Naive B cell (primary cell): Measurements from ENCODE around the gene ARFRP1. TPM values are rescaled to one million over a fixed set of nuclear protein-coding genes. Genes with fewer than 3 reads are reported as not detected.

ENCODE experiments used
- ATAC-seq, 2 donors: fragments of 150-1000 bp; cut with Tn5 transposase; 2 replicates each; pipeline ENCODE4 v1.10.0; 2021; ENCODE audit warnings: low read depth in 2 of 2, mild to moderate bottlenecking in 2 of 2, moderate library complexity in 2 of 2
- DNase-seq: peaks from one replicate; pipeline ENCODE4 v3.0.0; 2022
- H3K27ac Mint-ChIP-seq, 6 donors: one replicate each; pipeline ENCODE4 v1.8.0; 2020 to 2022; ENCODE audit warnings: mild to moderate bottlenecking in 6 of 6, mixed read lengths in 6 of 6, moderate library complexity in 5 of 6, inconsistent platforms in 2 of 6
- H3K27me3 Mint-ChIP-seq, 3 donors: one replicate each; pipeline ENCODE4 v1.8.0; 2021 to 2022; ENCODE audit warnings: mixed read lengths in 3 of 3, mild to moderate bottlenecking in 1 of 3
- H3K36me3 Mint-ChIP-seq, 2 donors: one replicate each; pipeline ENCODE4 v1.8.0; 2020 to 2022; ENCODE audit warnings: mixed read lengths in 2 of 2, inconsistent platforms in 1 of 2, mild to moderate bottlenecking in 1 of 2
- H3K4me1 Mint-ChIP-seq, 3 donors: one replicate each; pipeline ENCODE4 v1.8.0; 2020 to 2022; ENCODE audit warnings: mixed read lengths in 3 of 3, inconsistent platforms in 1 of 3, mild to moderate bottlenecking in 1 of 3, moderate library complexity in 1 of 3
- H3K4me3 Mint-ChIP-seq, 8 donors: one replicate each; pipeline ENCODE4 v1.8.0; 2020 to 2022; ENCODE audit warnings: mild to moderate bottlenecking in 8 of 8, mixed read lengths in 8 of 8, moderate library complexity in 8 of 8, inconsistent platforms in 2 of 8
- H3K9me3 Mint-ChIP-seq, 7 donors: one replicate each; pipeline ENCODE4 v1.8.0; 2020 to 2022; ENCODE audit warnings: mixed read lengths in 7 of 7, mild to moderate bottlenecking in 5 of 7, inconsistent platforms in 2 of 7, moderate library complexity in 1 of 7
- polyA plus RNA-seq, 6 donors: library from polyadenylated mRNA; unstranded; fragments of 300-500 nt; fragmentation: Illumina TruSeq; gene quantifications; one replicate each; pipeline ENCODE4 v1.2.3, GENCODE V29; 2021; ENCODE audit warnings: low read depth in 6 of 6

Gene ARFRP1
- polyA plus RNA-seq, 6 donors from 2014 or later: 35.6 to 62.9 (median 45.8) TPM

- DNase-seq (no peak), ATAC-seq (no peak)
- Mint-ChIP-seq H3K9me3 (no peaks in the 10 kb centered on the region), H3K4me1 (peaks cover 23 to 44% (median 42%) of the 10 kb centered on the region in 3 donors), H3K4me3 (peak overlapping the region; percentile 81 to 94 (median 86)), H3K36me3 (peaks cover 0 to 6% of the 10 kb centered on the region in 2 donors), H3K27me3 (no peaks in the 10 kb centered on the region), H3K27ac (peak overlapping the region in 4 of 6 donors; percentile 69 to 84 (median 76))
Measured at GRCh38 chr20:63706027-63706695, 1.6 kb downstream of the ARFRP1 start.

- Mint-ChIP-seq H3K36me3 (peaks cover 0 to 6% of the 10 kb centered on the region in 2 donors), H3K27ac (peak overlapping the region in 4 of 6 donors; percentile 48 to 84 (median 64)), H3K4me3 (peak overlapping the region in 7 of 8 donors; percentile 40 to 88 (median 77)), H3K9me3 (no peaks in the 10 kb centered on the region), H3K27me3 (no peaks in the 10 kb centered on the region), H3K4me1 (peaks cover 18 to 37% (median 35%) of the 10 kb centered on the region in 3 donors)
- ATAC-seq: no peak
- no peak for DNase-seq
Measured at GRCh38 chr20:63705232-63706026, 2.3 kb downstream of the ARFRP1 start.

- H3K4me1 Mint-ChIP-seq: peaks cover 18 to 33% (median 29%) of the 10 kb centered on the region in 3 donors
- H3K4me3 Mint-ChIP-seq: peak overlapping the region in 2 of 8 donors; percentile 63 to 77
- peak overlapping the region in 2 of 6 donors; percentile 12 to 48 for H3K27ac Mint-ChIP-seq
Measured at GRCh38 chr20:63704749-63705117, 3.0 kb downstream of the ARFRP1 start.

GRCh38 chr20:63703976-63704748, 3.6 kb downstream of the ARFRP1 start:
- Mint-ChIP-seq H3K27ac (peak overlapping the region in 1 of 6 donors; percentile 15), H3K4me1 (peaks cover 18 to 30% (median 24%) of the 10 kb centered on the region in 3 donors), H3K4me3 (peak overlapping the region in 2 of 8 donors; percentile 63 to 69), H3K27me3 (no peaks in the 10 kb centered on the region), H3K9me3 (no peaks in the 10 kb centered on the region), H3K36me3 (peaks cover 0 to 6% of the 10 kb centered on the region in 2 donors)
- no peak for ATAC-seq
- no peak for DNase-seq

More at GRCh38 chr20:63704749-63705117, 3.0 kb downstream of the ARFRP1 start:
- H3K9me3 Mint-ChIP-seq: no peaks in the 10 kb centered on the region
- H3K27me3 Mint-ChIP-seq: no peaks in the 10 kb centered on the region
- H3K36me3 Mint-ChIP-seq: peaks cover 0 to 6% of the 10 kb centered on the region in 2 donors
- ATAC-seq: no peak
- no peak for DNase-seq

GRCh38 chr20:63703471-63703975, 4.3 kb downstream of the ARFRP1 start:
- H3K27ac Mint-ChIP-seq: no peak overlapping the region
- no peaks in the 10 kb centered on the region for H3K9me3 Mint-ChIP-seq
- no peak for ATAC-seq
- peak overlapping the region in 1 of 8 donors; percentile 69 for H3K4me3 Mint-ChIP-seq
- H3K36me3 Mint-ChIP-seq: peaks cover 0 to 6% of the 10 kb centered on the region in 2 donors
- no peak for DNase-seq
- H3K4me1 Mint-ChIP-seq: peaks cover 13 to 24% (median 18%) of the 10 kb centered on the region in 3 donors
- no peaks in the 10 kb centered on the region for H3K27me3 Mint-ChIP-seq

- Mint-ChIP-seq H3K4me1 (peaks cover 12 to 22% (median 17%) of the 10 kb centered on the region in 3 donors), H3K36me3 (peaks cover 0 to 6% of the 10 kb centered on the region in 2 donors), H3K4me3 (peak overlapping the region in 1 of 8 donors; percentile 47), H3K9me3 (no peaks in the 10 kb centered on the region), H3K27ac (peak overlapping the region in 1 of 6 donors; percentile 39), H3K27me3 (no peaks in the 10 kb centered on the region)
- no peak for DNase-seq
- no peak for ATAC-seq
Measured at GRCh38 chr20:63702751-63703470, 4.9 kb downstream of the ARFRP1 start.

- Mint-ChIP-seq H3K4me3 (peak overlapping the region in 1 of 8 donors; percentile 38), H3K27me3 (no peaks in the 10 kb centered on the region), H3K9me3 (no peaks in the 10 kb centered on the region), H3K4me1 (peaks cover 12 to 23% (median 16%) of the 10 kb centered on the region in 3 donors), H3K27ac (peak overlapping the region in 1 of 6 donors; percentile 39), H3K36me3 (peaks cover 0 to 6% of the 10 kb centered on the region in 2 donors)
- ATAC-seq (no peak), DNase-seq (no peak)
Measured at GRCh38 chr20:63702036-63702665, 5.6 kb downstream of the ARFRP1 start.

GRCh38 chr20:63701329-63702035, 6.3 kb downstream of the ARFRP1 start:
- H3K9me3 Mint-ChIP-seq: no peaks in the 10 kb centered on the region
- no peaks in the 10 kb centered on the region for H3K27me3 Mint-ChIP-seq
- no peak overlapping the region for H3K27ac Mint-ChIP-seq
- H3K4me1 Mint-ChIP-seq: peaks cover 6 to 19% (median 10%) of the 10 kb centered on the region in 3 donors
- H3K4me3 Mint-ChIP-seq: no peak overlapping the region
- peaks cover 0 to 6% of the 10 kb centered on the region in 2 donors for H3K36me3 Mint-ChIP-seq
- DNase-seq: no peak
- ATAC-seq: no peak

- Mint-ChIP-seq H3K4me3 (no peak overlapping the region), H3K27ac (no peak overlapping the region), H3K4me1 (peaks cover 9 to 19% (median 12%) of the 10 kb centered on the region in 3 donors), H3K36me3 (peaks cover 0 to 6% of the 10 kb centered on the region in 2 donors), H3K9me3 (no peaks in the 10 kb centered on the region), H3K27me3 (no peaks in the 10 kb centered on the region)
- ATAC-seq (no peak), DNase-seq (no peak)
Measured at GRCh38 chr20:63701051-63701328, 6.8 kb downstream of the ARFRP1 start.

GRCh38 chr20:63700199-63701050, 7.4 kb downstream of the ARFRP1 start:
- ATAC-seq: no peak
- Mint-ChIP-seq H3K27ac (no peak overlapping the region), H3K4me3 (no peak overlapping the region), H3K9me3 (no peaks in the 10 kb centered on the region), H3K27me3 (no peaks in the 10 kb centered on the region), H3K36me3 (peaks cover 0 to 6% of the 10 kb centered on the region in 2 donors), H3K4me1 (peaks cover 8 to 19% (median 10%) of the 10 kb centered on the region in 3 donors)
- no peak for DNase-seq

- ATAC-seq (no peak), DNase-seq (no peak)
- no peaks in the 10 kb centered on the region for H3K27me3 Mint-ChIP-seq
- H3K36me3 Mint-ChIP-seq: peaks cover 0 to under 1% of the 10 kb centered on the region in 2 donors
- no peak overlapping the region for H3K27ac Mint-ChIP-seq
- H3K4me3 Mint-ChIP-seq: no peak overlapping the region
- H3K4me1 Mint-ChIP-seq: peaks cover 5 to 13% (median 6%) of the 10 kb centered on the region in 3 donors
- no peaks in the 10 kb centered on the region for H3K9me3 Mint-ChIP-seq
Measured at GRCh38 chr20:63699466-63700198, 8.1 kb downstream of the ARFRP1 start.
